Stimulated activated CD4-positive, alpha-beta T cell treated with anti-CD3 and anti-CD28 coated beads, Interleukin-1b, Interleukin-23, amount 100 ng/mL, for 4 hours (primary cell): Measurements from ENCODE around the gene CLEC18C.
"Not testable (repeated sequence)": the region's sequence is repeated elsewhere in the genome, so short reads cannot be mapped to it uniquely, and the experiment has no call there.

ENCODE experiments used
- DNase-seq, 2 donors: peaks; one replicate each; pipeline ENCODE4 v3.0.0-alpha.2; 2020; ENCODE audit warnings: low read depth in 2 of 2

CLEC18C gene

GRCh38 chr16:70159355-70160348, 13.9 kb upstream of the CLEC18C start:
- DNase-seq = no peak

- no peak for DNase-seq
Observed at GRCh38 chr16:70160388-70160787, 13.2 kb upstream of the CLEC18C start.

GRCh38 chr16:70160821-70161220, 12.8 kb upstream of the CLEC18C start:
- DNase-seq = no peak

GRCh38 chr16:70161350-70161749, 12.2 kb upstream of the CLEC18C start:
- DNase-seq = no peak

GRCh38 chr16:70162041-70162451, 11.5 kb upstream of the CLEC18C start:
- no peak for DNase-seq

GRCh38 chr16:70163596-70163995, 10.0 kb upstream of the CLEC18C start:
- no peak for DNase-seq

- DNase-seq = not testable (repeated sequence)
Observed at GRCh38 chr16:70166688-70167087, 6.9 kb upstream of the CLEC18C start.

- not testable (repeated sequence) for DNase-seq
Observed at GRCh38 chr16:70173916-70174315, 329 bp downstream of the CLEC18C start.

GRCh38 chr16:70174387-70174932, 873 bp downstream of the CLEC18C start:
- not testable (repeated sequence) for DNase-seq

GRCh38 chr16:70187858-70188607, 14.4 kb downstream of the CLEC18C start:
- not testable (repeated sequence) for DNase-seq

GRCh38 chr16:70188608-70188915, 15.0 kb downstream of the CLEC18C start:
- not testable (repeated sequence) for DNase-seq

GRCh38 chr16:70190574-70190973, 17.0 kb downstream of the CLEC18C start:
- DNase-seq = not testable (repeated sequence)

- not testable (repeated sequence) for DNase-seq
Observed at GRCh38 chr16:70196683-70197300, 23.2 kb downstream of the CLEC18C start.

- DNase-seq = not testable (repeated sequence)
Observed at GRCh38 chr16:70197611-70198010, 24.0 kb downstream of the CLEC18C start.

GRCh38 chr16:70198230-70198629, 24.6 kb downstream of the CLEC18C start:
- not testable (repeated sequence) for DNase-seq

GRCh38 chr16:70198666-70199065, 25.1 kb downstream of the CLEC18C start:
- DNase-seq = not testable (repeated sequence)

GRCh38 chr16:70199170-70199569, 25.6 kb downstream of the CLEC18C start:
- not testable (repeated sequence) for DNase-seq

GRCh38 chr16:70200063-70200462, 26.5 kb downstream of the CLEC18C start:
- DNase-seq = not testable (repeated sequence)

- DNase-seq = not testable (repeated sequence)
Observed at GRCh38 chr16:70203508-70203907, 29.9 kb downstream of the CLEC18C start.

- not testable (repeated sequence) for DNase-seq
Observed at GRCh38 chr16:70204010-70204409, 30.4 kb downstream of the CLEC18C start.

GRCh38 chr16:70204668-70205405, 31.2 kb downstream of the CLEC18C start:
- not testable (repeated sequence) for DNase-seq
